ENCODE data around the gene TRPM8. TPM values are rescaled to one million over a fixed set of nuclear protein-coding genes. Genes with fewer than 3 reads are reported as not detected.

TRPM8 gene
- total and polyA plus RNA-seq, 2 of the 8 experiments (the other 6 are each of a cell fraction or from before 2014, with no cell fraction given) = 0.18 to 0.54 TPM

- Histone ChIP-seq H3K4me2 (ENCODE audit: insufficient read depth in 1 of 2, low read depth in 2 of 2, low read length in 2 of 2) (no peak overlapping the region), H4K5ac (ENCODE audit: insufficient read length, low read depth, low read length) (no peak overlapping the region), H2BK20ac (ENCODE audit: low read length) (no peak overlapping the region), H2BK15ac (ENCODE audit: low read length) (no peak overlapping the region), H4K91ac (replicated peaks; ENCODE audit: insufficient read length, low read length) (no peak overlapping the region), H3K79me1 (ENCODE audit: low read depth, low read length) (no peaks in the 10 kb centered on the region), H2BK12ac (ENCODE audit: low read depth, low read length) (0 out of 2 replicates have a peak overlapping the region, but pooled peaks have one; percentile 62), H3K14ac (ENCODE audit: insufficient read length) (no peak overlapping the region), H3K23ac (ENCODE audit: insufficient read length) (no peak overlapping the region), H3K4me3 (ENCODE audit: extremely low read depth in 1 of 4, insufficient read depth in 2 of 4, low read depth in 3 of 4, low read length in 4 of 4) (no peak overlapping the region), H3K36me3 (ENCODE audit: control insufficient read depth in 2 of 4, insufficient read depth in 4 of 4, low read length in 3 of 4) (no peaks in the 10 kb centered on the region), H2BK5ac (ENCODE audit: low read depth, low read length) (no peak overlapping the region), H3K4me1 (replicated peaks in 1 of 4; ENCODE audit: control insufficient read depth in 3 of 4, insufficient read depth in 4 of 4, low read length in 3 of 4) (peaks cover 0 to 5% (median 0%) of the 10 kb centered on the region in 4 experiments; a peak in 3 of 7 replicates), H3K23me2 (ENCODE audit: low read depth, low read length) (no peaks in the 10 kb centered on the region), H3K79me2 (ENCODE audit: control insufficient read depth in 1 of 2, insufficient read depth in 2 of 2, low read length in 2 of 2) (no peaks in the 10 kb centered on the region), H3K27me3 (replicated peaks in 1 of 4; ENCODE audit: control insufficient read depth in 3 of 4, extremely low read depth in 1 of 4, insufficient read depth in 3 of 4, low read length in 3 of 4) (no peaks in the 10 kb centered on the region), H3K18ac (ENCODE audit: extremely low read depth, low read length) (no peak overlapping the region; the same call in 1 of the 2 replicates), H2AFZ (ENCODE audit: low read length) (peak overlapping the region; percentile 72), H3K27ac (ENCODE audit: low read depth, low read length) (no peak overlapping the region), H4K8ac (ENCODE audit: extremely low read depth, insufficient read depth, low read length) (no peak overlapping the region), H2BK120ac (replicated peaks; ENCODE audit: low read depth, low read length) (no peak overlapping the region), H3K9ac (replicated peaks in 1 of 4; ENCODE audit: extremely low read depth in 1 of 4, low read depth in 3 of 4, low read length in 3 of 4) (no peak overlapping the region), H3K4ac (replicated peaks; ENCODE audit: insufficient read length, low read depth, low read length) (no peak overlapping the region), H4K20me1 (replicated peaks in 1 of 2; ENCODE audit: control insufficient read depth in 1 of 2, insufficient read depth in 2 of 2, low read length in 2 of 2) (no peaks in the 10 kb centered on the region), H2AK5ac (ENCODE audit: low read depth, low read length) (no peak overlapping the region), H3K56ac (replicated peaks; ENCODE audit: insufficient read length, low read depth, low read length) (no peak overlapping the region), H3K9me3 (ENCODE audit: insufficient read depth in 2 of 2, low read depth in 1 of 2, low read length in 1 of 2) (no peaks in the 10 kb centered on the region; a peak in 2 of 4 replicates)
- TF ChIP-seq BACH1 (IDR thresholded peaks at IDR 0.05; ENCODE audit: low read length) (no peak), TCF12 (IDR thresholded peaks at IDR 0.05; ENCODE audit: low read depth, low read length) (no peak), ZNF274 (IDR thresholded peaks at IDR 0.05; ENCODE audit: borderline replicate concordance, extremely low read depth, low read length) (no peak), SRF (IDR thresholded peaks at IDR 0.05; ENCODE audit: low read depth, low read length) (no peak), NANOG (IDR thresholded peaks at IDR 0.05; ENCODE audit: insufficient read depth, low read depth, low read length, poor library complexity, severe bottlenecking) (no peak), MAFK (IDR thresholded peaks at IDR 0.05; ENCODE audit: low read depth, low read length) (no peak), JUN (IDR thresholded peaks at IDR 0.05; ENCODE audit: low read depth, low read length) (no peak), ATF3 (IDR thresholded peaks at IDR 0.05; ENCODE audit: insufficient read depth, low read depth, low read length) (no peak), TEAD4 (IDR thresholded peaks at IDR 0.05; ENCODE audit: low read depth, low read length) (no peak), RAD21 (IDR thresholded peaks at IDR 0.05 in 1 of 2, conservative IDR thresholded peaks at IDR 0.05 in 1 of 2; ENCODE audit: low read depth in 2 of 2, low read length in 2 of 2) (no peak), YY1 (IDR thresholded peaks at IDR 0.05; ENCODE audit: low read depth, low read length) (no peak), NRF1 (IDR thresholded peaks at IDR 0.05; ENCODE audit: low read depth, low read length) (no peak)
- DNase-seq (ENCODE audit: low read depth in 1 of 2, low spot score in 2 of 2) (no peak), FAIRE-seq (no peak)
- CTCF ChIA-PET (ENCODE audit: partially characterized antibody) = interaction anchor here (0.8 kb wide), 1 partner anchor 9 kb away, joined by 4 read pairs; no protein-coding TSS in a partner anchor
- 67% methylated on average over 6 of the region's 6 CpGs; no CpG with 5 or more reads in 1 of the 2 experiments for WGBS, 2 experiments (ENCODE audit: extremely low coverage in 1 of 2, insufficient coverage in 1 of 2, insufficient read length in 1 of 2, insufficient replicate concordance in 2 of 2, low coverage in 1 of 2, low lambda C conversion rate in 2 of 2, missing lambda C conversion rate in 1 of 2)
- POLR2A ChIA-PET (ENCODE audit: partially characterized antibody) = no interaction called here
These were observed 56.6 kb downstream of the TRPM8 start for GRCh38 chr2:233973786-233974185.
